ENCODE data around the gene CAPN7.

The CAPN7 gene

GRCh38 chr3:15255215-15255614 is 49.2 kb downstream of the CAPN7 start:
- ATAC-seq, result no peak

DNA sequence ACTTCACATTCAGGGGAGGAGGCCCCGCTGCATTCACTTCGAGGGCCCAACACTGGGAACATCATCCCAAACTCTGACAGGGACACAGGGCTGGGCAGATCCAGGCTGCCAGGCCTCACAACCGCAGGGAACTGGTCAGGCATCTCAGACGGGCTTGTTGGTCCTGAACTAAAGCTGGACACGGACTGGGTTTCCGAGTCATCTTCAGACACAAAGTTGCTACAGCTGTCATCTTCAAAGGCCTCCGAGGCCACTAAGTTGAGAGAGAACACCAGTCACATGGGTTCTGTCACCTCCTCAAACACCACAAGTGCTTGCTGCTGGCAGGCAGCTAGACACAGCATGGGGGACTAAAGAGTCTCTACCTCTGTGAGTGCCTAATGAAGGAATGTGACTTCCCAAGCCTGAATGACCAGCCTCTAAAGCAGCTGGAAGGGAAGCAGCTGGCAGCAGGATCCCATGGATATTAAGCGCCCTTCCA is 50.9 kb downstream of the CAPN7 start:
- ATAC-seq, result no peak

DNA sequence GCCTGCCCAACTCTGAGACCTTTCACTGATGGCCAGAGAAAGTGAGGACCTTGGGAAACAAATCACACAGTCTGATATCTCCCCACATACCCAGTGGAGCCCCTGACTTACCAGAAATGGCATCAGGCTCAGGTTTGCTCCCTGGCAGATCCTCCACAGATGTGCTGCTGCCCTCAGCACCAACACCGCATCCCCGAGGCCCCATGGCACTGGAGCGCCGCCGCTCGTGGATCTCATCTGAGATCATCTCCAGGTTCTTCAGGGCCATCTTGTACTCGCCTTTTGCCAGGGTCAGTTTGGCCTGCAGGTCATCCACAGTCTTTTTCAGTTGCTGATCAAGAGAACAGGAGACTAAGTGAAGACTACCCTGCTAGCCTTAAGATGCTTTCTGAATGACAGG is 52.7 kb downstream of the CAPN7 start:
- ATAC-seq, result no peak

GRCh38 chr3:15260531-15260930 is 54.5 kb downstream of the CAPN7 start:
- no peak for ATAC-seq

GRCh38 chr3:15261274-15261673 is 55.2 kb downstream of the CAPN7 start:
- ATAC-seq, result no peak

- ATAC-seq, result no peak
Observed at GRCh38 chr3:15262021-15262420, 56.0 kb downstream of the CAPN7 start.

DNA sequence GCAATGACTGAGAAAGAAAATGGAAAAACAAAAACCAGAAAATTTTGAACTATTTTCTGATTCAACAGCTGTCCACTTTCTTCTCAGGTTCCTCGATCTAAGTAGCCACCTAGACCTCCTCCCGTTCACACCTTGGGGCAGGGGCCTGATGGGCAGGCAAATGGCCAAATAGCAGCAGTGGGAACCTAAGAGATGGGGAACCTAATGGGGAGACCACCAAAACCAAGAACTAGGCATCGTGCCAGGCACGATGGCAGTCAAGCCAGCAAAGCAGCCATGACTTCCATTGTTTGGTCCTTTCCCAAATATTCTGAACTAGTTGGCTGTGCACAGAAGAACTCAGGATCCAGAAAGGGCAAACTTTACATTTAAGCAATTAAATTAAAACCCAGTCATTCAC is 57.1 kb downstream of the CAPN7 start:
- ATAC-seq, result no peak

DNA sequence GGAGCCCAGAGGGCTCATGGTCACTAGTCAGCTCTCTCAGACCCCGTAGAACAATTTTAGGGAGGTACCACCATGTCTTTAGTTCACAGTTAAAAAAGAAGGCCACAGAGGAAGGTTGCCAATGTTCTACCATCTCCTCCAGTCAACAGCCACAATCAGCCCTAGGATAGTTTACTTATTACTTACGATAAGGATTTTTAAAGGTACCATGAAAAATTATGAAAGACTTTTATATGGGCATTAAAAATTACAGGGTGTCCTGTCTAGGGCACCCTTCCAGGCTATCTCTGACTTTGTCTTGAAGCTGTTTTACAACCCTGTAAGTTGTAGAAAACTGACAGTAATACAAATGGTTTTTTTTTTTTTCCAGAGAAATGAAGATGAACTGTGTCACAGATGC is 57.9 kb downstream of the CAPN7 start:
- ATAC-seq, result no peak

GRCh38 chr3:15264486-15264885 is 58.4 kb downstream of the CAPN7 start:
- no peak for ATAC-seq

GRCh38 chr3:15265655-15266509 is 59.8 kb downstream of the CAPN7 start:
- no peak for ATAC-seq

GRCh38 chr3:15266510-15267376 is 60.7 kb downstream of the CAPN7 start:
- ATAC-seq, result no peak

GRCh38 chr3:15267502-15267901 is 61.5 kb downstream of the CAPN7 start:
- no peak for ATAC-seq

GRCh38 chr3:15268033-15268631 is 62.1 kb downstream of the CAPN7 start:
- peak; percentile 46 to 47 for ATAC-seq

DNA sequence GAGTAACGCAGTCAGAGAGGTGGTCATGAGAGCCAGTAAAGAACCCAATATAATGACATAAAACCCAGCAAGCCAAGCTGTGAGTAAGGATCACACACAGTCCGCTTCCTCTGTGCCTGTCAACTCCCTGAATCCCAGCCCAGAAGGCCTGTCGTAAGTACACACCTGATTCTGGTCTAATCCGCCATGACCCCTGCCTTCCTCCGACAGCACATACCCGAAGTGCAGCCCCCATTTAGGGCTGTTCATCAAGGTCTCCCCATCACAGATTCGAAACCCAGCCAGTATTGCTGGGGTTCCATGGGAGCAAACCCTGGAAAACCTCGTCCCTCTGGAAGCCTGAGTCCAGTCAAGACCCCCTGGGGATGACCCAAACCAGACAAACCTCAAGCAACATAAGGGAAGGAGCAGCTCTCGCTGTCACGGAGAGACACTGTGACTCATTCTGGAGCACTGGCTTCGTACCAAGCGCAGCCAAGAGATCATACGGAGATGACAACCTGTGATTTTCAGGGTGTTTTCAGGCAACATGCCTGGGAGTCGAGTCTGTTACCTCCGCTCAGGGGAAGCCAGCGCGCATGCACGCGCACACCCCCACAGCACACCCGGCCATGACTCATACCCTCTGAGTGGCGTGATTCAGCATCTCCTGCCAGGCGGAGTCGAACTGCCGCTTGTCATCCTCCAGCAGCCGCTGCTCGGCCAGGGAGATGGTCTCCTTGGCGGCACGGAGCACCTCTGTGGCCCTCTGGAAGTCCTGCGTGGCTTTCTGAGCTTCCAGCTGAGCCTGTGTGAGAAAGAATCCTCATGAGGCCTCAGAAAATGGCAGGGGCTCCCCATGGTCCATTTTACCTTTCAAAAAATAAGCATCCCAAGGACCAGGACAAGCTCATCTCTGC is 63.3 kb downstream of the CAPN7 start:
- ATAC-seq, result peak; percentile 86 to 87

- ATAC-seq, result no peak
Observed at GRCh38 chr3:15271030-15271429, 65.0 kb downstream of the CAPN7 start.

DNA sequence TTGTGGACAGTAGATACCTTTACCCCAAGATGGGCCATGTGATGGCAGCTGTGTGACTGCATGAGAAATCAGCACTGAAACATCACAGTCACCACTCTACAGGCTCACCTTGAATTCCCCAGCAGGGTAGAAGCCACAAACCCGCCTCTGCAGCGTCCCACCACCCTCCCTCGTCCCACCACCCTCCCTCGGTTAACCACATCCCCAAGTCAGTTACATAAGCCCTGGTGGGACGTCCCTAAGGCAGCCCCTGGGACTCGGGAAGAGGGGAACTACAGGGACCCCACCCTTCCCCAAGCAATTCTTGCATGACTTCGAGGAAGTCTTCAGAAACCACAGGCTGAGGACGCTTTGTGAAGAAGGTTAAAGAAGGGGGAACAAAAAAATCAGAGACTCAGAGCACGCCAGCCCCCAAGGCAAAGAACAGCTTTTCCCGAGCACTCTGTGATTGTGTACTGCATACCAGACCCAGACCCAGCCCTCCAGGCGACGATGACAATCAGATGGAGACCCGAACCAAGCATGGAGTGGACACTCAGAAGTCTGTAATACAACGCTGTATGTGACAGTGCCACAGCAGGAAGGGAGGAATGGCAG is 65.8 kb downstream of the CAPN7 start:
- peak; percentile 63 to 66 for ATAC-seq

DNA sequence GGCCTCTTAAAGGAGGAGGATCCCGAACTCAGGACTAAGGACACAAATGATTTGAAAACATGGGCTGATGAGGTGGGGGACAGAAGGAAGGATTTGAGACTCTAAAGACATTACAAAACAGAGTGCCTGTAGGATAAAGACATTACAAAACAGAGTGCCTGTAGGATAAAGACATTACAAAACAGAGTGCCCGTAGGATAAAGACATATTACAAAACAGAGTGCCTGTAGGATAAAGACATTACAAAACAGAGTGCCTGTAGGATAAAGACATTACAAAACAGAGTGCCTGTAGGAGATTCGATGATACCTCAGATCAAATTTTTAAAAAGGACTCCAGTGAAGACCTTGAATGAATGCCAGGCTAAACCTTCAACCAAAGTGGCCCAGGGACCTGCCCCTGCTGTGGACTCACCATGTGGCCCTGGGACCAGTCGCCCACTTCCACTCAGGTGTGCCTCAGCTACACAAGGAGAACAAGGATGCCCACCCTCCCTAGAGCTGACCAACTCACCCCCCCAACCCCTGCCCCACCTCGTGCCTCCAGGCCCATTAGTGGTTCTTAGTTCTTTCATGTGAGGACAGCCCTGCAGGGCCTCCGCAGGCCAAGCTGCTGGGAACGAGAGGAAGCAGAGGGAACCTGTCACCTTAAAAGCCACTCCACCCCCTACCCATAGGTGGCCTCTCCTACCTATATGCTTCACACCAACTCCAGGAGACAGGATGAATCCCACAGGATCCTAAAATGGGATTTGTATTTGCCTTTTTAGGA is 66.6 kb downstream of the CAPN7 start:
- no peak for ATAC-seq

DNA sequence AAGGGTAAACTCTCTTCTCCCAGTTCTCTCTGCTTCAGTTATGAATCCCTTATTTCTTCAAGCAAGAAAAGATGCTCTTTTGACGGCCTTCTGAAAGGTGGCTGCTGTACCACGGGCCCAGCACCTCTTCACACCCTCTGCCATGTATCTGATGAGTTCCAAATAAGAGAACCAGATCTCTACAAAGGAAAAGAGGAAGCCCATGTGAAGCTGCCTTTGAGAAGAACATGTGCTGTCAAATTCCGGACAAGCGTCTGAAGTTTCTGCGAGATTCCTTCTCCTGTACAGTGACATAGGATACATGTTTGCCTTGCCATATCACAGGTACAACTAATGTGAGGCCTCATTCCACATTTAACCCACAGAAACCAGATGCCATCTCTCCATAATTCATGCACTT is 67.2 kb downstream of the CAPN7 start:
- ATAC-seq, result no peak

DNA sequence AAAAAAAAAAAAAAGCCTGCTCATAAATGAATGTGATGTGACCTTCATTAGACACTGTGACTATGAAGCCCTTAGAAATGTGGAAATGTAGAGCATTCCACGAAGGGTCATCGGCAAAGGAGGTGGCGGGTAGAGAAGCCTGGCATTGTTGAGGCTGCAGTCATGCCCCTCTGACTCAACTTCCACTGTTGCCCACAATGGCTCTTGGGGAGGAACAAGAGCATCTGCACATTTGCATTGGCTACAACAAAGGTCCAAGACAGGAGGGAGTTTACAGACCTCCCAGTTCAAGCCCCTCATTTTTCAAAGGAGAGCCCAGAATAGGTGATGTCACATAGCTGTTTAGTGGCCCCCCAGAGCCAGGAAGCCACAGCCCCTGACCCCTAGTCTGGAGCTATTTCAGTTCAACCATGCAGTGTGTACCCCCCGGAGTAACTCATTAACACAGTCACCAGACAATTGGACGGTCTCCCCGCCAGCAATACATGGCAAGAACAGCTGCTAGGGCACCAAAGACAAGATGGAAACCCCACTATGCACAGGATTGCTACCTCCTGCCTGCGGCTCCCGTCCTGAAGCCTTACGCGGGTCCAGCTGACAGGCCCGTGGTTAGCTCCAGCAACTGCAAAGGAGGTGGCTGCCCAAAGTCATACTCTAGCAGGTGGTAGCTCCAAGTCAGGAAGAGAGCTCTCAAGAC is 70.1 kb downstream of the CAPN7 start:
- ATAC-seq, result no peak

- ATAC-seq, result no peak
Observed at GRCh38 chr3:15277861-15278500, 71.9 kb downstream of the CAPN7 start.
